GM19099 (cell line): ENCODE measurements around the gene TNXB.

Source experiments
- POLR2A ChIP-seq: IDR thresholded peaks from 3 replicates; pipeline ENCODE4 v1.6.1; 2011; ENCODE audit warnings: low read depth; ENCODE audit not compliant: insufficient read length; ENCODE audit errors: extremely low read depth

Gene TNXB

DNA sequence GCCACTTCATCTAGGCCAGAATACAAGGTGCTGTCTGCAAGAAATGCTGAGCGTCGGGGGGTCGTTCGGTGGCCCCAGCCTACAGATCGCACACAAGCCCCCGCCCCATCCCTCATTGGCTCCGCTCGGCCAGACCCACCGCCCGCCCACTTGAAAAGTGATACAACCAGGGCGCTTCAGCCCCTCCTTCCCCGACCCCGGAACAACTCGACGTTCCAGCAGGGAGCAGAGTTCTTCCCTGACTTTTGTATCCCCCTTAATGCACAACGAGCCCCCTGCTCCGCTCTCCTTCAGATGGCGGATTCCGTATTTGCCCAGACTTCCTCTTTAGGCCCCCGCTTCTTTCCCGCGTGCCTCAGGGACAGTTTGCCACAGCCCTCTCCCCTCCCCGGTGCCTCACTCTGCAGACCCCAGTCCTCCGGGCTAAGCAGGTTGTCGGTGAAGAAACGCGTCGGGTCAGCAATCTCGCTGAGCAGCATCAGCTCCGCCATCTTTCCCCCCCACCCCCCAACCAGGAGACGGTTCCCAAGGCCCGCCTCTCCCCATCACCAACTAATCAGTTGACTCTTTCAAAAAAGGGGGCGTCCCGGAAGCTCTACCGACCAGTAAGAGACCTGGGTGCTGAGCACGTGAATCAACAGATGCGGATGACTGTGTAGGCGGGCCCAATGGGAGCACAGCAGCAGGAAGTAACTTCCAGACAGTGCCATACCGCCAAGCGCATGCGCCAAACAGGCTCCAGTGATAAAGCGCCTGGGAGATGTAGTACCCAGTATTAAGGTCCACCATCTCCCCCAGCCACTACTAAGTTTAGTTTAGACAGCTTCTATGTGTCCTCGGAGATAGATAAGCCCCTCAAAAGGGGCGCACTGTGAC is 18.8 kb upstream of the TNXB start, which contains the start of gene ATF6B:
ATF6B (minus strand) TSS at position 530 of the 876 bp plus-strand sequence; CDS start at position 491, 39 bp downstream.
- TF ChIP-seq POLR2A, result peak; percentile 82

DNA sequence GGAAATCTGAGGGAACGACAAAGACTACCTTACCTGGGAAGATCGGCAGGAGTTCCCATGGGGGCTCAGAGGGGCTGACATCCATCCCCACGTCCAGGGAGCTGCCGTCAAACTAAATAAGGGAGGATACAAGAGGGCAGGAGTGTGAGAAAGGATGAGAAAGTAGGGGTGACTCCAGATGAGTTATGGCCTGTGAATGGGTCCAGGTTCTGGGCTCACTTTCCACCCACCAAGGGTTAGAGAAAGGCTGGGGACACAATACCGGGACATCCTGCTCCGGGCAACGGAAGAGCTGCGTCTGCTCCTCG is 18.2 kb upstream of the TNXB start:
- no peak for TF ChIP-seq POLR2A

DNA sequence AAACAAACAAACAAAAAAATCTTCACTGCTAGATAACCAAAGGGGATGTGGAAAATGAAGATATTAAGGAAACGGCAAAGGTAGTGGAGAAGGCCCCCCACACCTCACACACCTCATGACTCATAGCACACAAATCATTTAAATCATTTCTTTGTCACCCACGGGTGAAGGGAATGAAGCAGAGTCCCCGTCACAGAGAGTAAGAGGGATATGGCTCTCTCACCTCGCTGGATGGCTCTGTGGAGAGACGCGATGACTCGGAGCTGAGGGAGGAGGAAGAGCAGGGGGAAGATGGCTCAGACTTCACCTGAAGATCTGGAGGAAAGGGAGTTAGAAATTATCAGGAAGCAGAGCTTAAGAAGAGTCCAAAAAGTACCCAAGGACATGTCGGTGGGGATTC is 17.7 kb upstream of the TNXB start:
- TF ChIP-seq POLR2A, result no peak

DNA sequence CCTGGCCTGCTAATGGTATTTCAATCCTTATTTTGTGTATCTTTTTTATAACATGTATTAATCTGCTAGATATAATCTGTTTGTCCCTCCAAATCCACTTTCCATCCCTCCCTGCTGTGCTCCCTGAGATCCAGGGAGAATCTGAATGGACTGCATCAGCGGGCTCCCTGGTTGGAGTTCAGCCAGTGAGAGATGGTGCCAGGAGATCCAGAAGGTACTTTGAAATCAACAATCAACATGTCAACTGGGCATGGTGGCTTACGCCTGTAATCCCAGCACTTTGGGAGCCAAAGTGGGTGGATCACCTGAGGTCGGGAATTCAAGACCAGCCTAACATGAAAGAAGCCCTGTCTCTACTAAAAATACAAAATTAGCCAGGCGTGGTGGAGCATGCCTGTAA is 14.5 kb upstream of the TNXB start:
- TF ChIP-seq POLR2A, result no peak

DNA sequence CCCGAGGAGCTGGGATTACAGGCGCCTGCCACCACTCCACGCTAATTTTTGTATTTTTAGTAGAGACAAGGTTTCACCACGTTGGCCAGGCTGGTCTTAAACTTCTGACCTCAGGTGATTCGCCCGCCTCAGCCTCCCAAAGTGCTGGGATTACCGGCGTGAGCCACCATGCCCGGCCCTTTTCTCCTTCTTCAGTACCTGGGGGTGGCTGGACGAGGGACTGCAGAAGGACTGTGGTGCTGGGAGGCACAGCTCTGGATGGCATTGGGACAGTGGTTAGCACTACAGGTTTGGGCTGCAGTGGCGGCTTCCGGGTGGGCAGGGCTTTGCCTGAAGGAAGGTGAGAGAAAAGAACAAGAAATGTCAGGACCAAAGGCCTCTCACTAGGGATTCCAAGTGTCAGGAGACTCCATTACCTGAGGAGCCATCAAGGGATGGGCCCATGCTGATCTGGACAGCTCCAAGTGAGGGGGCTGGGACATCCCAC is 11.5 kb upstream of the TNXB start:
- TF ChIP-seq POLR2A, result no peak

DNA sequence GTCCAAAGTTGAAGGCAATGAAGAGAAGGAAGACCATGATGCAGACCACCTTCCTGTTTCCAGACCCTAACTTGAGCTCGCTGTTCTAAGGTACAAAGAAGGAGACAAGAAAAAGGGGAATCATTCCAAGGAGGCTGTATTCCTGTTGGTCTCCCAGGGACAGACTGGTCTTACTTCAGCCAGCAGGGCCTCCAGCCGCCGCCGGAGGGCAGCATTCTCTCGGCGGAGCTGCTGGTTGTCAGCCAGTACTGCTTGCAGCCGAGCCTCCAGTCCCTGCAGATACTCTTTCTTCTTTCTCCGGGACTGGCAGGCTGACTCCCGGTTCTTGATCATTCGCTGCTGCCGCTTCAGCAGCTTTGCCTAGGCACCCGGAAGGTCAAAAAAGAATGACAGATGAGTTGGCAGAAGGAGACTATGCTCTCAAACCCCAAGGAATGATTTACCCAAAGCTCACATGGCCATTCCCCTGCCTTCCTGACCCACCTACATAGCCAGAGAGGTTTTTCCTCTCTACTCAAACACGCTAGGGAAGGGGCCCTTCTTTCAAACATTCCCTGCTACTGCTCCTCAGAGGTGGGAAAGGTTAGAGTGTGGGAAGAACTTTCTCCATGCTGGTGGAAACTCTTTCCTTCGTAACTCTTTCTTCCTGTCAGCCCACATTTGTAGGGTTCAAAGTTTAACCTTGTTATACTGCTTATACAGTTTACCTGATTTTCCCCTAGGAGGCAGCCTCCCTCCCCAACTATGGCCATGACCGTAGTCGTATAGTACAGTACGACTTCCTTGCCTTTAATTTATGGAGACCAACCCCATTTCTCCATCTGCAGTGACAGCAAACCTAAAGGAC is 9.9 kb upstream of the TNXB start:
- TF ChIP-seq POLR2A, result no peak

DNA sequence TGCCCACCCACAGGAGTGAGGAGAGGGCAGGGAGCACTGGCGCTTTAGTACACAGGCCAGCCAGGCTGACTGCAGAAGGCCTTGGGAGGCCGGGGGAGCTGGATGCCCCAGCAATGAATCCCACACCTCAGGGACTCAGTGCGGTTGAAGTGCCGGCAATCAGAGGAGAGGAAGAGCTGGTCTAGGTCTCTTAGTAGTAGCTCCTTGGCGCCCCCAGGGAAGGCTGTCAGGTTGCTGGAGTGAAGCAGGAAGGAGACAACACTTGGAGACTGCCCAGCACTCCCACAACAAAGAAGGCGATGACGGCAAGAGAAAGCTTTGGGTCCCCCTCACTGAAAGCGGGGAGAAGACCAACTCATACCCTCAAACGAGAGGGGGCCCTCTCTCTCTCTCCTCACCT is 8.3 kb upstream of the TNXB start:
- no peak for TF ChIP-seq POLR2A

DNA sequence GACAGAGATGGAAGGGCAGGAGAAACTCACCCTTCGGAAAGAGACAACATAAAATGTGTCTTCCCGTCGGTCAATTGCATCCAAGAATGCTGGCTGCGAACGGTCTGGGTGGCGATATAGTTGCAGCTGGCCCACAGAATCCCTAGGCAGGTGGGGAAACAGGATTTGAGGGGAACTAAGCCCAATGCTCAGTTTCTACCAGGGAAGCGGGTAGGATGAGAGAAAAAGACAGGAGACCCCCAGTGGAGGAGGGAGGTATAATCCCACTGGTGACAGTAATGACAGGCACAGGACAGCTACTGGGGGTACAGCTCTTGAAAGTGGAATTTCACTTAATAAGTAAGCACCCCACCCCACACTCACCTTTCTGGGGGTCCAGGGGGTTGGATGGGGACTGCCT is 7.5 kb upstream of the TNXB start:
- TF ChIP-seq POLR2A, result no peak

DNA sequence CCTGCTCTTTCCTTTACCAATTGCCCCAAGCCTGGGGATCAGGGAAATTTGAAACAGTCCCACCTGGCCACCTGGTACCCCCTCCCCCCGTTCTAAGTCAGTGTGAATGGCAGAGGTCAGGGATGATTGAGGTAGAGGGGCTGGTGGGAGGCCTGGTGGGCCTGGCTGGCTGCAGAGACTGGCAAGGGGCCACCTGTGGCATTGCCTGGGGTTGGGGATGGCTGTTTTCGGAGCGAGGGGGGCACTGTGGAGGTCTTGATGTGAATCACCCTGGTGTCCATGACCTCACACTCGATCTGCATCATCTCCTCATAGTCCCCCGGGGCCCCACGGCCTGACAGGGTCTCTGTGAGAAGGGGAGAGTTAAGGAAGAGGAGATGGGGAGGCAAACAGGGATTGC is 6.5 kb upstream of the TNXB start:
- no peak for TF ChIP-seq POLR2A

DNA sequence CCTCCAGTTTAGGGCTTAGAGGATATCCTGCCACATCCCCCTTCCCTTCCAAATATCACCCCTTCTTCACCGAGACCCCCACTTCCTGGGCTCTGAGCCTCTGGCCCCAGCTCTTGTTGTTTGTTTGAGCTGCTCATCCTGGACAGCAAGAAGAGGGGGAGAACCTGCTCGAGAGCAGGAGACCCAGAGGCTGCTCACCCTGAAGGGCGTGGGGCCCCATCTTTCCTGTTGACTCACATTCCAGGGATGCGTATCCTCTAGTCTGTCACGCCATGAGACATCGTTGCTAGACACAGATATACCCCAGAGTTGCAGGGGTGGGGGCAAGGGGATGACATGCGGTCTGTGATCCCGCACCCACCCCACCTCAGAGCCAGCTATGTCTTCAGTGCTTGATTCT is 5.7 kb upstream of the TNXB start:
- no peak for TF ChIP-seq POLR2A

DNA sequence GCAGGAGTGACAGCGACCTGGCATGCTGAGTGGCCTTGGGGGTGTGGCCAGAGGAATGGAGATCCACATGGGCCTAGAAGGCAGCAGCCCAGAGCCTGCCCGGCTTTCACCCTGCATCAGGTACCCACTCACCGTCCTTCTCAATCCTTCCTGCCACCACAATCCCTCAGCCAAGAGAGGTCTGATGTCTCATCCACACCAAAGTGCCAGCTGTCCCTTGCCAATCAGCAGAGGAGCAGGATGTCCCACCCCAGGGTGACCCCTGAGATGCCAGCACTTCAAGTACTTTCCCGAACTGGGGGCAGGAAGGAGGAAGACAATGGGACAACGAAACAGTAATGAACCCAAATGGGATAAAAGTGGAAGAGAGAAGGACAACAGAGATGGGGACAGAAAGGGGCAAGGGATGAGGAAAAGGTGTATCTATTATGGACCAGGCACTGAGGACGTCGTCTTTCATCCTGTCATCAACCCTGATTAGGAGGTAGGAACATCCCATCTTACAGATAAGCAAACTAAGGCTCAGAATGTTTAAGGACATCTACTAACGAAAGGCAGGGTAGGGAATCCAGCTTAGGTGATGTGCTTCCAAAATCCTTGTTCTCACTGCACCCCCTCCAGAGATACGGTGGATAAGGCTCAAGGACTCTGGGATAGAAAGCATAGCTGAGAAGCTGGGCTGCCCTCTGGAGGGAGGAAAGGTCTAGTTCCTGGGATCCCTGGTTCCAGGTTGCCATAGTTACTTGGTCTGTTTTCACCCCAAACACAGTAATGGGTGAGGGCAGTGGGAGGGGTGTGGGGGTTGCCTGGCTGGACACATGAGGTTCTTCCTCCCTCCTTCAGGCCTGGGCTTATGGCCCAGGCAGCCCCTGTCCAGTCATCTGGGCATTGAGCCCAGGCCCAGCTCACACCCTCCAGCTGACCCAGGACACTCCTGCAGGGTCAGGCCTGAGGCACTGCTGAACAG is 4.5 kb upstream of the TNXB start:
- TF ChIP-seq POLR2A, result no peak

DNA sequence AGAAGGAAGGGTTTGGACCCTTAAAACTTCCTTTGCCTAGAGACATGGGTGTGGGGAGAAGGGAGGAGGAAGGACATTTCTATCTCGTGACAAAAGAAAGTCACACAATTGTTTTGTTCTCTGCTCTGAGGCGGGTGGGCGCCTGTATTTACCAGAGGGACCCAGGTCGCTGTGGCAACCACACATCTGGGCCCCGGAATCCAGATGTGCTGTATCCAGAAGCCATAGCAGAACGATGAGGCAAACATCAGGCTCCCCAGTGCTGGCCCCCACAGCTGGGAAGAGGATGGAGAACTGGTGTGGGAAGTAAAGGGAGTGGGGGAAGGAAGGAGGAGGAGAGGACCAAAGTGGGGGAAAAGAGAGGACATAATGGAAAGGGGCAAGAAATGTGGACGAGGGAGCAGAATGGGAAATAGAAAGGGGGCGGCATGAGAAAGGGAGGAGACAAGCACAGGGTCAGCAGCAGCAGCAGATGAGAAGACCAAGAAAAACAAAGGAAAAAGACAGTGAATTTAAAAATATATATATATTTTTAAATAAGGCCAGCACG is 3.4 kb upstream of the TNXB start:
- TF ChIP-seq POLR2A, result no peak

DNA sequence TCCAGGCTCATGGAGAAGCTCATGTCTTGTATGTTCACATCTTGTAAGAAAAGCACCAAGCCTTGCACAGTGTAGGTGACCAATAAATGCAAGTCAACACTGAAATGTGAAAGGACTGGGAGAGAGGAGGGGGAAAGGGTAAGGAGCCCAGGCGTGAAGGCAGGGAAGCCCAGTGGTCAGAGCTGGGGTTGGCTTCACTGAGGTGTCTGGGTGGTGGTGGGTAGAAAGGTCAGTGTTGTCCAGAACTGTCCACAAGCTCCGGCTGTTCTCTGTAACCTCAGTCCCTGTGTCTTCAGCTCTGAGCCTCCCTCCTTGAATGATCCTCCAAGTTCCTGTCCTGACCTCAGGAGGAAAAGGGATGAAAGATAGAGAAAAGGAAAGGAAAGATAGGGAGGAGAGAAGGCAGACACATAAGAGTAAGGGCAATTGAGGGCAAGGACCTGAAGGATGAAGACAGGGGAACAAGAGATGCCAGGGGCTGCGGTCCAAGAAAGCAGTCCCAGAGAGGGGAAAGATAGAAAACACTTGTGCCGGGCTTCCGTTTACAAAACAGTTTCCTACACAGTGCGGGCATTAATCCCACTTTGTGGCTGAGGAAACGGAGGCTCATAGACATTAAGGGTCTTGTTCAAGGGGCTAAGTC is 2.4 kb upstream of the TNXB start:
- no peak for TF ChIP-seq POLR2A

DNA sequence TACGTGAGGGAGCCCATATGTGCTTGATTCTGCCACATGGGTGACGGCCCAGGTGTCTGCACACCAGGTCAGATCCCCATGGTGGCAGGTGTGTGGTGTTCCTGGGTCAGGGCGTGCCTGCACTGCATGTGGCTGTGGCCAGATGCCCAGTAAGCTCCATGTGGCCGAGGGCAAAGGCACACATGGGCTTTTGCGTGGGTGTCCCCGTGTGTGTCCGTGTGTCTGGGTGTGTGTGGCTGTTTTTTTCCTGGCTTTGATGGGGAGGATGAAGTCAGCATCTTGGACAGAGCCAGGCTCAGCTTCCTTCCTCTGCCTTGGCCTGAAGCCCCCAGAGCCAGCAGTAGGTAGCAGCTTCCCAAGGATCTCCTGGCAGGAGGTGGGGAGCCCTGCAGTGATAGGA is 1.5 kb upstream of the TNXB start:
- TF ChIP-seq POLR2A, result no peak
